GM10847 (cell line): Measurements from ENCODE around the gene MLLT1.

Experiments used
- POLR2A ChIP-seq: IDR thresholded peaks from 2 replicates; pipeline ENCODE4 v1.6.1; 2011; ENCODE audit not compliant: insufficient read length; ENCODE audit errors: extremely low read depth

Gene MLLT1

GRCh38 chr19:6268382-6268771 is 11.4 kb downstream of the MLLT1 start:
- no peak for TF ChIP-seq POLR2A

- no peak for TF ChIP-seq POLR2A
These were observed 12.0 kb downstream of the MLLT1 start for GRCh38 chr19:6267552-6268381.

GRCh38 chr19:6264803-6265202 is 15.0 kb downstream of the MLLT1 start:
- no peak for TF ChIP-seq POLR2A

- no peak for TF ChIP-seq POLR2A
These were observed 15.9 kb downstream of the MLLT1 start for GRCh38 chr19:6263735-6264444.

GRCh38 chr19:6263306-6263705 is 16.5 kb downstream of the MLLT1 start:
- TF ChIP-seq POLR2A, result no peak

- no peak for TF ChIP-seq POLR2A
These were observed 17.3 kb downstream of the MLLT1 start for GRCh38 chr19:6262519-6262918.

GRCh38 chr19:6261883-6262282 is 17.9 kb downstream of the MLLT1 start:
- no peak for TF ChIP-seq POLR2A

GRCh38 chr19:6260912-6261650 is 18.7 kb downstream of the MLLT1 start:
- TF ChIP-seq POLR2A, result no peak

GRCh38 chr19:6260376-6260775 is 19.4 kb downstream of the MLLT1 start:
- TF ChIP-seq POLR2A, result no peak

GRCh38 chr19:6259312-6259861 is 20.4 kb downstream of the MLLT1 start:
- TF ChIP-seq POLR2A, result no peak

GRCh38 chr19:6258812-6259311 is 20.9 kb downstream of the MLLT1 start:
- TF ChIP-seq POLR2A, result no peak

GRCh38 chr19:6253954-6254733 is 25.6 kb downstream of the MLLT1 start:
- no peak for TF ChIP-seq POLR2A

- TF ChIP-seq POLR2A, result no peak
These were observed 27.7 kb downstream of the MLLT1 start for GRCh38 chr19:6252066-6252465.

- no peak for TF ChIP-seq POLR2A
These were observed 28.9 kb downstream of the MLLT1 start for GRCh38 chr19:6250909-6251308.
